Activated effector memory CD4-positive, alpha-beta T cell treated with anti-CD3 and anti-CD28 coated beads, Interleukin-2, amount 50 U/mL, for 16 hours (primary cell): Measurements from ENCODE around the gene ST6GALNAC3.

ENCODE experiments used
- DNase-seq: peaks from one replicate; pipeline ENCODE4 v3.0.0-alpha.2; 2020

ST6GALNAC3 gene

GRCh38 chr1:76371941-76372340, 297.4 kb downstream of the ST6GALNAC3 start:
- DNase-seq = no peak

- DNase-seq = no peak
Observed at GRCh38 chr1:76374086-76374485, 299.5 kb downstream of the ST6GALNAC3 start.

- no peak for DNase-seq
Observed at GRCh38 chr1:76377247-76377646, 302.7 kb downstream of the ST6GALNAC3 start.

- no peak for DNase-seq
Observed at GRCh38 chr1:76379506-76379905, 305.0 kb downstream of the ST6GALNAC3 start.

GRCh38 chr1:76381450-76382097, 307.0 kb downstream of the ST6GALNAC3 start:
- DNase-seq = no peak

- no peak for DNase-seq
Observed at GRCh38 chr1:76388261-76388660, 313.7 kb downstream of the ST6GALNAC3 start.

GRCh38 chr1:76390456-76390855, 315.9 kb downstream of the ST6GALNAC3 start:
- DNase-seq = no peak

- no peak for DNase-seq
Observed at GRCh38 chr1:76395059-76395458, 320.5 kb downstream of the ST6GALNAC3 start.

GRCh38 chr1:76402128-76402527, 327.6 kb downstream of the ST6GALNAC3 start:
- no peak for DNase-seq

- no peak for DNase-seq
Observed at GRCh38 chr1:76408303-76408702, 333.8 kb downstream of the ST6GALNAC3 start.

GRCh38 chr1:76410499-76410898, 336.0 kb downstream of the ST6GALNAC3 start:
- no peak for DNase-seq

GRCh38 chr1:76418531-76418930, 344.0 kb downstream of the ST6GALNAC3 start:
- no peak for DNase-seq

GRCh38 chr1:76419603-76420002, 345.1 kb downstream of the ST6GALNAC3 start:
- DNase-seq = no peak

GRCh38 chr1:76425201-76426145, 350.9 kb downstream of the ST6GALNAC3 start:
- no peak for DNase-seq

GRCh38 chr1:76426606-76427005, 352.1 kb downstream of the ST6GALNAC3 start:
- DNase-seq = no peak

GRCh38 chr1:76428028-76428427, 353.5 kb downstream of the ST6GALNAC3 start:
- DNase-seq = no peak

- DNase-seq = no peak
Observed at GRCh38 chr1:76430531-76430930, 356.0 kb downstream of the ST6GALNAC3 start.

- DNase-seq = no peak
Observed at GRCh38 chr1:76433526-76433925, 359.0 kb downstream of the ST6GALNAC3 start.

- no peak for DNase-seq
Observed at GRCh38 chr1:76443217-76443616, 368.7 kb downstream of the ST6GALNAC3 start.

- DNase-seq = no peak
Observed at GRCh38 chr1:76444773-76445172, 370.2 kb downstream of the ST6GALNAC3 start.

GRCh38 chr1:76450229-76450628, 375.7 kb downstream of the ST6GALNAC3 start:
- no peak for DNase-seq

GRCh38 chr1:76463278-76463677, 388.7 kb downstream of the ST6GALNAC3 start:
- DNase-seq = no peak

- DNase-seq = no peak
Observed at GRCh38 chr1:76463849-76464248, 389.3 kb downstream of the ST6GALNAC3 start.

GRCh38 chr1:76465030-76465429, 390.5 kb downstream of the ST6GALNAC3 start:
- no peak for DNase-seq
